WERI-Rb-1 (cell line): ENCODE measurements around the gene TXNRD1.
"Not testable (repeated sequence)": the region's sequence is repeated elsewhere in the genome, so short reads cannot be mapped to it uniquely, and the experiment has no call there.

Source experiments
- DNase-seq: peaks from one replicate; pipeline ENCODE4 v3.0.0-alpha.2; 2020
- H3K27ac ChIP-seq: fragments of 250-450 bp; sonication (Bioruptor Pico); 2 replicates; pipeline ENCODE4 v1.5.1; 2020; ENCODE audit warnings: mild to moderate bottlenecking, moderate library complexity
- H3K27me3 ChIP-seq: fragments of 250-450 bp; sonication (Bioruptor Pico); 2 replicates; pipeline ENCODE4 v1.5.1; 2021; ENCODE audit warnings: mild to moderate bottlenecking, low read depth, moderate library complexity; ENCODE audit not compliant: insufficient read depth, severe bottlenecking
- H3K36me3 ChIP-seq: fragments of 250-450 bp; sonication (Bioruptor Pico); 2 replicates; pipeline ENCODE4 v1.5.1; 2020; ENCODE audit warnings: mild to moderate bottlenecking, moderate library complexity
- H3K4me3 ChIP-seq: 2 replicates; pipeline ENCODE4 v1.5.1; 2011; ENCODE audit warnings: low read depth, mild to moderate bottlenecking, control low read depth, low read length
- H3K9me3 ChIP-seq: fragments of 250-450 bp; sonication (Bioruptor Pico); 2 replicates; pipeline ENCODE4 v1.5.1; 2021; ENCODE audit warnings: mild to moderate bottlenecking, moderate library complexity; ENCODE audit not compliant: severe bottlenecking
- CTCF ChIP-seq: IDR thresholded peaks from 2 replicates; pipeline ENCODE4 v1.5.1; 2011; ENCODE audit warnings: low read depth, mild to moderate bottlenecking, control low read depth, inconsistent platforms, low read length

The TXNRD1 gene

GRCh38 chr12:104257913-104258472 is 42.4 kb downstream of the TXNRD1 start:
- TF ChIP-seq CTCF, result no peak
- H3K27ac ChIP-seq, result no peak overlapping the region
- H3K36me3 ChIP-seq, result no peaks in the 10 kb centered on the region
- no peak overlapping the region for H3K4me3 ChIP-seq
- DNase-seq, result no peak
- H3K9me3 ChIP-seq, result no peaks in the 10 kb centered on the region
- no peaks in the 10 kb centered on the region for H3K27me3 ChIP-seq

GRCh38 chr12:104258476-104259067 is 43.0 kb downstream of the TXNRD1 start:
- no peaks in the 10 kb centered on the region for H3K9me3 ChIP-seq
- DNase-seq, result no peak
- H3K27ac ChIP-seq, result no peak overlapping the region
- no peak overlapping the region for H3K4me3 ChIP-seq
- H3K27me3 ChIP-seq, result no peaks in the 10 kb centered on the region
- TF ChIP-seq CTCF, result no peak
- no peaks in the 10 kb centered on the region for H3K36me3 ChIP-seq

GRCh38 chr12:104263026-104263425 is 47.4 kb downstream of the TXNRD1 start:
- no peak for DNase-seq
- Histone ChIP-seq H3K27me3 (no peaks in the 10 kb centered on the region), H3K4me3 (no peak overlapping the region), H3K36me3 (no peaks in the 10 kb centered on the region), H3K9me3 (no peaks in the 10 kb centered on the region), H3K27ac (no peak overlapping the region)
- no peak for TF ChIP-seq CTCF

- DNase-seq, result no peak
- no peaks in the 10 kb centered on the region for H3K27me3 ChIP-seq
- no peaks in the 10 kb centered on the region for H3K36me3 ChIP-seq
- H3K4me3 ChIP-seq, result no peak overlapping the region
- H3K27ac ChIP-seq, result peak overlapping the region; percentile 18; the same call in 1 of the 2 replicates
- TF ChIP-seq CTCF, result no peak
- no peaks in the 10 kb centered on the region for H3K9me3 ChIP-seq
These were observed 48.2 kb downstream of the TXNRD1 start for GRCh38 chr12:104263580-104264358.

GRCh38 chr12:104265436-104265835 is 49.9 kb downstream of the TXNRD1 start:
- not testable (repeated sequence) for H3K36me3 ChIP-seq, H3K4me3 ChIP-seq, H3K9me3 ChIP-seq, H3K27me3 ChIP-seq, H3K27ac ChIP-seq, DNase-seq

- no peak for DNase-seq
- Histone ChIP-seq H3K27ac (no peak overlapping the region), H3K36me3 (no peaks in the 10 kb centered on the region), H3K9me3 (no peaks in the 10 kb centered on the region), H3K27me3 (no peaks in the 10 kb centered on the region), H3K4me3 (no peak overlapping the region)
- no peak for TF ChIP-seq CTCF
These were observed 57.4 kb downstream of the TXNRD1 start for GRCh38 chr12:104272938-104273337.
